NB4 (cell line): ENCODE results near the gene MEA1.

Experiments
- DNase-seq: peaks from one replicate; pipeline ENCODE4 v3.0.0; 2010; ENCODE audit warnings: low read depth
- H3K4me3 ChIP-seq: one replicate; pipeline ENCODE4 v1.5.1; 2011; ENCODE audit warnings: mild to moderate bottlenecking, low read depth, low read length, moderate library complexity
- CTCF ChIP-seq: IDR thresholded peaks from one replicate; pipeline ENCODE4 v1.5.1; 2012; ENCODE audit warnings: low read depth, low read length
- MAX ChIP-seq: IDR thresholded peaks from 2 replicates; pipeline ENCODE4 v1.6.1; 2011; ENCODE audit warnings: low read depth, low read length
- MYC ChIP-seq: IDR thresholded peaks from 2 replicates; pipeline ENCODE4 v1.6.1; 2011; ENCODE audit warnings: low read depth, low read length
- POLR2A ChIP-seq: IDR thresholded peaks from 2 replicates; pipeline ENCODE4 v1.6.1; 2011; ENCODE audit warnings: mild to moderate bottlenecking; ENCODE audit not compliant: insufficient read length; ENCODE audit errors: extremely low read depth

MEA1 gene

GRCh38 chr6:43040542-43041257 is 27.0 kb upstream of the MEA1 start:
- H3K4me3 ChIP-seq: no peak overlapping the region
- DNase-seq: no peak
- no peak for TF ChIP-seq MAX
- TF ChIP-seq CTCF: no peak
- TF ChIP-seq MYC: no peak
- TF ChIP-seq POLR2A: no peak

- TF ChIP-seq MAX (no peak), MYC (no peak), POLR2A (no peak), CTCF (no peak)
- no peak for DNase-seq
- no peak overlapping the region for H3K4me3 ChIP-seq
These were observed 25.0 kb upstream of the MEA1 start for GRCh38 chr6:43038727-43039126.

GRCh38 chr6:43037706-43038105 is 24.0 kb upstream of the MEA1 start:
- DNase-seq: no peak
- H3K4me3 ChIP-seq: no peak overlapping the region
- TF ChIP-seq MAX (no peak), MYC (no peak), POLR2A (no peak), CTCF (no peak)

- no peak for DNase-seq
- TF ChIP-seq POLR2A (no peak), CTCF (no peak), MYC (no peak), MAX (no peak)
- H3K4me3 ChIP-seq: no peak overlapping the region
These were observed 23.5 kb upstream of the MEA1 start for GRCh38 chr6:43037197-43037596.

- H3K4me3 ChIP-seq: no peak overlapping the region
- DNase-seq: no peak
- TF ChIP-seq MAX (no peak), POLR2A (no peak), MYC (no peak), CTCF (no peak)
These were observed 23.0 kb upstream of the MEA1 start for GRCh38 chr6:43036712-43037111.
